Measurements from ENCODE around the gene TUSC1. TPM values are rescaled to one million over a fixed set of nuclear protein-coding genes. Genes with fewer than 3 reads are reported as not detected.
A peak's percentile ranks its signal among the peaks of the same experiment; 100 is the strongest.

The TUSC1 gene
- total RNA-seq, 1 experiment from 2014 or later = 4.4 TPM

DNA sequence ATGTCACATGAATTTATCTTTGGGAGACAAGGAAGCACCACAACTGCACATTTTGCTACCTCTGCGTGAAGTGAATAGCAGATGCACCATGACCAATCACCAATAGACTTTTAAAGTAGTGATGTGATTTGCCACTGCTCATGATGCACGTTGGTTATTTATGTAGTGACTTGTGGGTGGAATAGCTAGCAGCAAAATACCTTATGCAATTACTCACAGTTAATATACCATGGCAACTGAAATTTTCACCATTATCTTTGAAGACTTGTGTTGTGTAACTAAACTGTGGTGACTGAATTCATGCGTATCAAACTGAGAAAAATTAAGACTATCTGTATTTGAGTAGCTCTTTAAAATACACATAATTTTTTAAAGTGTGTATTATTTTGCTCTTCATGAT lies 46.2 kb upstream of the TUSC1 start:
- DNase-seq (ENCODE audit: low read depth, low spot score) (no peak), ATAC-seq (no peak)
- H3K9me3 ChIP-seq (ENCODE audit: control insufficient read depth, insufficient read depth, low read depth, low read length) = no peaks in the 10 kb centered on the region
- no peak overlapping the region for H3K4me3 ChIP-seq (ENCODE audit: low read depth in 2 of 2, low read length in 2 of 2)
- H3K27ac ChIP-seq (ENCODE audit: low read length) = no peak overlapping the region
- no peaks in the 10 kb centered on the region for H3K4me1 ChIP-seq (ENCODE audit: control insufficient read depth, insufficient read depth, low read length)
- no peaks in the 10 kb centered on the region for H3K27me3 ChIP-seq (ENCODE audit: control insufficient read depth, insufficient read depth, low read length)
- intact Hi-C loops (cut with micrococcal nuclease; ENCODE audit: unreplicated experiment) (no loop called here), in situ Hi-C loops (cut with HindIII; ENCODE audit: low pct_unique_long_range_greater_than_20kb, low sequenced_read_pairs) (no loop called here)
- ChIA-PET POLR2A (no interaction called here), CTCF (no interaction called here)
- BruUV-seq (replicated peaks) = no TSS peak
- H3K36me3 ChIP-seq (ENCODE audit: control insufficient read depth, insufficient read depth, low read length) = no peaks in the 10 kb centered on the region
- TF ChIP-seq, protein P1, sequence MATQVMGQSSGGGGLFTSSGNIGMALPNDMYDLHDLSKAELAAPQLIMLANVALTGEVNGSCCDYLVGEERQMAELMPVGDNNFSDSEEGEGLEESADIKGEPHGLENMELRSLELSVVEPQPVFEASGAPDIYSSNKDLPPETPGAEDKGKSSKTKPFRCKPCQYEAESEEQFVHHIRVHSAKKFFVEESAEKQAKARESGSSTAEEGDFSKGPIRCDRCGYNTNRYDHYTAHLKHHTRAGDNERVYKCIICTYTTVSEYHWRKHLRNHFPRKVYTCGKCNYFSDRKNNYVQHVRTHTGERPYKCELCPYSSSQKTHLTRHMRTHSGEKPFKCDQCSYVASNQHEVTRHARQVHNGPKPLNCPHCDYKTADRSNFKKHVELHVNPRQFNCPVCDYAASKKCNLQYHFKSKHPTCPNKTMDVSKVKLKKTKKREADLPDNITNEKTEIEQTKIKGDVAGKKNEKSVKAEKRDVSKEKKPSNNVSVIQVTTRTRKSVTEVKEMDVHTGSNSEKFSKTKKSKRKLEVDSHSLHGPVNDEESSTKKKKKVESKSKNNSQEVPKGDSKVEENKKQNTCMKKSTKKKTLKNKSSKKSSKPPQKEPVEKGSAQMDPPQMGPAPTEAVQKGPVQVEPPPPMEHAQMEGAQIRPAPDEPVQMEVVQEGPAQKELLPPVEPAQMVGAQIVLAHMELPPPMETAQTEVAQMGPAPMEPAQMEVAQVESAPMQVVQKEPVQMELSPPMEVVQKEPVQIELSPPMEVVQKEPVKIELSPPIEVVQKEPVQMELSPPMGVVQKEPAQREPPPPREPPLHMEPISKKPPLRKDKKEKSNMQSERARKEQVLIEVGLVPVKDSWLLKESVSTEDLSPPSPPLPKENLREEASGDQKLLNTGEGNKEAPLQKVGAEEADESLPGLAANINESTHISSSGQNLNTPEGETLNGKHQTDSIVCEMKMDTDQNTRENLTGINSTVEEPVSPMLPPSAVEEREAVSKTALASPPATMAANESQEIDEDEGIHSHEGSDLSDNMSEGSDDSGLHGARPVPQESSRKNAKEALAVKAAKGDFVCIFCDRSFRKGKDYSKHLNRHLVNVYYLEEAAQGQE (IDR thresholded peaks at IDR 0.05; ENCODE audit: insufficient read depth in 1 of 2, low read depth in 2 of 2, low read length in 1 of 2) = no peak
- TF ChIP-seq CTCF (IDR thresholded peaks at IDR 0.05) (no peak), SIN3A (IDR thresholded peaks at IDR 0.05; ENCODE audit: borderline replicate concordance, insufficient read depth, low read depth, low read length) (no peak), POLR2AphosphoS5 (IDR thresholded peaks at IDR 0.05; ENCODE audit: low read depth, low read length) (no peak), TCF7L2 (IDR thresholded peaks at IDR 0.05; ENCODE audit: low read depth, low read length) (no peak)

GRCh38 chr9:25716220-25716872 lies 38.1 kb upstream of the TUSC1 start:
- CTCF ChIA-PET = no interaction called here
- POLR2A ChIA-PET = no interaction called here
- no TSS peak for BruUV-seq (replicated peaks)

More at GRCh38 chr9:25716220-25716872, 38.1 kb upstream of the TUSC1 start:
- no peak overlapping the region for H3K4me3 ChIP-seq (ENCODE audit: low read depth in 2 of 2, low read length in 2 of 2)
- H3K27ac ChIP-seq (ENCODE audit: low read length) = no peak overlapping the region
- DNase-seq (ENCODE audit: low read depth, low spot score) (no peak), ATAC-seq (no peak)
- no peaks in the 10 kb centered on the region for H3K4me1 ChIP-seq (ENCODE audit: control insufficient read depth, insufficient read depth, low read length)
- H3K9me3 ChIP-seq (ENCODE audit: control insufficient read depth, insufficient read depth, low read depth, low read length) = no peaks in the 10 kb centered on the region
- in situ Hi-C loops (cut with HindIII; ENCODE audit: low pct_unique_long_range_greater_than_20kb, low sequenced_read_pairs) (no loop called here), intact Hi-C loops (cut with micrococcal nuclease; ENCODE audit: unreplicated experiment) (no loop called here)
- TF ChIP-seq TCF7L2 (IDR thresholded peaks at IDR 0.05; ENCODE audit: low read depth, low read length) (no peak), CTCF (IDR thresholded peaks at IDR 0.05) (peak; percentile 32), SIN3A (IDR thresholded peaks at IDR 0.05; ENCODE audit: borderline replicate concordance, insufficient read depth, low read depth, low read length) (no peak)
- H3K36me3 ChIP-seq (ENCODE audit: control insufficient read depth, insufficient read depth, low read length) = no peaks in the 10 kb centered on the region
- H3K27me3 ChIP-seq (ENCODE audit: control insufficient read depth, insufficient read depth, low read length) = no peaks in the 10 kb centered on the region

Measured in Panc1 (cell line).